C4-2B (cell line): ENCODE results near the gene ECHDC1.

Experiments used
- ZFX ChIP-seq: fragments of 450-650 bp; IDR thresholded peaks from 2 replicates; pipeline ENCODE4 v1.6.1; 2017
- TF ChIP-seq, protein P1 (sequence below): fragments of 450-650 bp; conservative IDR thresholded peaks from 2 replicates; pipeline ENCODE4 v1.5.1; 2017; ENCODE audit warnings: mild to moderate bottlenecking

DNA sequence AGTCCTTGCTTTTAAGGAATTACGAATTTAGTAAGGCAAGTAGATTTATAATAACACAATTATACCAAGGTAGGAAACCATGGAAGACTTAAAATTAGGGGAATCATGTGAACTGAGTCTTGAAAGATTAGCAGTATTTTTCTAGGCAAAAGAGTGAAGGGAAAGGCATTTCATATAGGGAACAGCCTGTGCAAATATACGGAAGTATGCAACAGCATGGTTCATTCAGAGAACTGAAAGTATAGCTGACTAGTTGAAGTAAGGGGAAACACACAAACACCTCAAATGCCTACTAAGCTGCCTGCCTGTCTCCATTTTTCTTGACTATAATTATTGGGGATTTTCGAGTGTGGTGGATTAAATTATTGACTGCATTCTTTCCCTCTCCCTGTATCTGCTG, 39.0 kb upstream of the ECHDC1 start:
- TF ChIP-seq, protein P1, sequence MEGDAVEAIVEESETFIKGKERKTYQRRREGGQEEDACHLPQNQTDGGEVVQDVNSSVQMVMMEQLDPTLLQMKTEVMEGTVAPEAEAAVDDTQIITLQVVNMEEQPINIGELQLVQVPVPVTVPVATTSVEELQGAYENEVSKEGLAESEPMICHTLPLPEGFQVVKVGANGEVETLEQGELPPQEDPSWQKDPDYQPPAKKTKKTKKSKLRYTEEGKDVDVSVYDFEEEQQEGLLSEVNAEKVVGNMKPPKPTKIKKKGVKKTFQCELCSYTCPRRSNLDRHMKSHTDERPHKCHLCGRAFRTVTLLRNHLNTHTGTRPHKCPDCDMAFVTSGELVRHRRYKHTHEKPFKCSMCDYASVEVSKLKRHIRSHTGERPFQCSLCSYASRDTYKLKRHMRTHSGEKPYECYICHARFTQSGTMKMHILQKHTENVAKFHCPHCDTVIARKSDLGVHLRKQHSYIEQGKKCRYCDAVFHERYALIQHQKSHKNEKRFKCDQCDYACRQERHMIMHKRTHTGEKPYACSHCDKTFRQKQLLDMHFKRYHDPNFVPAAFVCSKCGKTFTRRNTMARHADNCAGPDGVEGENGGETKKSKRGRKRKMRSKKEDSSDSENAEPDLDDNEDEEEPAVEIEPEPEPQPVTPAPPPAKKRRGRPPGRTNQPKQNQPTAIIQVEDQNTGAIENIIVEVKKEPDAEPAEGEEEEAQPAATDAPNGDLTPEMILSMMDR, result no peak
- no peak for TF ChIP-seq ZFX
